Smooth muscle cell (in vitro differentiated cells): Measurements from ENCODE around the gene TOP3B. TPM values are rescaled to one million over a fixed set of nuclear protein-coding genes. Genes with fewer than 3 reads are reported as not detected.

Experiments
- DNase-seq: peaks from one replicate; lab custom pipeline; 2025; ENCODE audit not compliant: unreplicated experiment; lab: John Stamatoyannopoulos, UW
- H2AFZ ChIP-seq: fragments of 200-600 bp; sonication (generic); 2 replicates; pipeline ENCODE4 v1.6.0; 2016; ENCODE audit warnings: antibody characterized with exemption, low read depth, mild to moderate bottlenecking
- H3F3A ChIP-seq: fragments of 200-600 bp; sonication (generic); 2 replicates; pipeline ENCODE4 v1.6.0; 2017; ENCODE audit warnings: antibody characterized with exemption, low read depth
- H3K27ac ChIP-seq: fragments of 200-600 bp; sonication (generic); 2 replicates; pipeline ENCODE4 v1.5.1; 2016; ENCODE audit warnings: low read depth, mild to moderate bottlenecking
- H3K27me3 ChIP-seq: fragments of 200-600 bp; sonication (generic); 2 replicates; pipeline ENCODE4 v1.6.1; 2016; ENCODE audit warnings: low read depth, mild to moderate bottlenecking
- H3K36me3 ChIP-seq: fragments of 200-600 bp; sonication (generic); 2 replicates; pipeline ENCODE4 v1.5.1; 2016; ENCODE audit warnings: low read depth
- H3K4me1 ChIP-seq: fragments of 200-600 bp; sonication (generic); 2 replicates; pipeline ENCODE4 v1.5.1; 2016; ENCODE audit warnings: low read depth
- H3K4me2 ChIP-seq: fragments of 200-600 bp; sonication (generic); 2 replicates; pipeline ENCODE4 v1.6.0; 2016; ENCODE audit warnings: mild to moderate bottlenecking
- H3K4me3 ChIP-seq: fragments of 200-600 bp; sonication (generic); 2 replicates; pipeline ENCODE4 v1.5.1; 2016; ENCODE audit warnings: mild to moderate bottlenecking
- H3K79me2 ChIP-seq: fragments of 200-600 bp; sonication (generic); 2 replicates; pipeline ENCODE4 v1.6.0; 2016; ENCODE audit warnings: low read depth, mild to moderate bottlenecking
- H3K9ac ChIP-seq: fragments of 200-600 bp; sonication (generic); 2 replicates; pipeline ENCODE4 v1.6.0; 2016; ENCODE audit warnings: low read depth
- H3K9me3 ChIP-seq: fragments of 200-600 bp; sonication (generic); replicated peaks from 2 replicates; pipeline ENCODE4 v1.5.1; 2016; ENCODE audit warnings: low read depth
- H4K20me1 ChIP-seq: fragments of 200-600 bp; sonication (generic); 2 replicates; pipeline ENCODE4 v1.6.0; 2016; ENCODE audit warnings: low read depth
- CTCF ChIP-seq: fragments of 200-600 bp; sonication (generic); IDR thresholded peaks from 2 replicates; pipeline ENCODE4 v1.5.1; 2017; ENCODE audit warnings: borderline replicate concordance, mild to moderate bottlenecking, antibody characterized with exemption; ENCODE audit not compliant: insufficient read depth, poor library complexity, severe bottlenecking
- WGBS: methylation state at CpG from one replicate; pipeline ENCODE4 v1.1.7; 2016; ENCODE audit warnings: low lambda C conversion rate; 5-methylcytosine and 5-hydroxymethylcytosine counted together
- polyA plus RNA-seq: library from polyadenylated mRNA; unstranded; fragments of >200 nt; fragmentation: Nextera tagmentation; extraction: Ambion mirVana; gene quantifications from 2 replicates; pipeline ENCODE4 v1.2.1, GENCODE V29; 2016
- total RNA-seq: library from RNA; depleted of rRNA; stranded (reverse); fragments of >200 nt; gene quantifications from 2 replicates; pipeline ENCODE4 v1.2.3, GENCODE V29; 2014

The TOP3B gene
- total and polyA plus RNA-seq, 2 experiments from 2014 or later = 15.2 to 17.6 TPM

GRCh38 chr22:22001664-22002525, 19.3 kb upstream of the TOP3B start:
- peaks cover 40% of the 10 kb centered on the region for H3K27me3 ChIP-seq
- no peak overlapping the region for H2AFZ ChIP-seq
- no peak overlapping the region for H3K27ac ChIP-seq
- no peaks in the 10 kb centered on the region for H3K4me1 ChIP-seq
- no peak for TF ChIP-seq CTCF
- H3K9ac ChIP-seq = no peak overlapping the region
- H3F3A ChIP-seq = no peaks in the 10 kb centered on the region
- H3K36me3 ChIP-seq = no peaks in the 10 kb centered on the region
- no peaks in the 10 kb centered on the region for H3K9me3 ChIP-seq
- no peaks in the 10 kb centered on the region for H3K79me2 ChIP-seq
- 96% methylated on average over 2 of the region's 2 CpGs for WGBS
- no peak for DNase-seq
- H3K4me3 ChIP-seq = no peak overlapping the region
- no peak overlapping the region for H3K4me2 ChIP-seq
- no peaks in the 10 kb centered on the region for H4K20me1 ChIP-seq

GRCh38 chr22:21998595-21999247, 16.1 kb upstream of the TOP3B start:
- no peaks in the 10 kb centered on the region for H4K20me1 ChIP-seq
- H3K4me2 ChIP-seq = no peak overlapping the region
- 84% methylated on average over 7 of the region's 7 CpGs for WGBS
- TF ChIP-seq CTCF = no peak
- H3K4me1 ChIP-seq = no peaks in the 10 kb centered on the region
- H3K27ac ChIP-seq = no peak overlapping the region
- no peaks in the 10 kb centered on the region for H3F3A ChIP-seq
- DNase-seq = no peak
- H3K36me3 ChIP-seq = no peaks in the 10 kb centered on the region
- H2AFZ ChIP-seq = no peak overlapping the region
- no peak overlapping the region for H3K9ac ChIP-seq
- peaks cover 40% of the 10 kb centered on the region for H3K27me3 ChIP-seq
- H3K4me3 ChIP-seq = no peak overlapping the region
- no peaks in the 10 kb centered on the region for H3K9me3 ChIP-seq
- no peaks in the 10 kb centered on the region for H3K79me2 ChIP-seq

GRCh38 chr22:21996175-21996720, 13.7 kb upstream of the TOP3B start:
- Histone ChIP-seq H3K4me3 (no peak overlapping the region), H3F3A (no peaks in the 10 kb centered on the region), H2AFZ (no peak overlapping the region), H3K4me2 (no peak overlapping the region), H4K20me1 (no peaks in the 10 kb centered on the region), H3K27me3 (peaks cover 38% of the 10 kb centered on the region), H3K36me3 (no peaks in the 10 kb centered on the region), H3K9me3 (no peaks in the 10 kb centered on the region), H3K79me2 (no peaks in the 10 kb centered on the region), H3K4me1 (no peaks in the 10 kb centered on the region), H3K27ac (no peak overlapping the region), H3K9ac (no peak overlapping the region)
- TF ChIP-seq CTCF = no peak
- WGBS = 68% methylated on average over 5 of the region's 5 CpGs
- no peak for DNase-seq
